GM12878 (cell line): ENCODE measurements around the gene IGF1R. TPM values are rescaled to one million over a fixed set of nuclear protein-coding genes. Genes with fewer than 3 reads are reported as not detected.

Experiments
- ATAC-seq: fragments of 200-7000 bp; cut with Tn5 transposase; 3 replicates; pipeline ENCODE4 v1.9.1; 2020; ENCODE audit warnings: mild to moderate bottlenecking, moderate library complexity
- BruUV-seq: library from RNA; stranded (reverse); fragments of 400-500 nt; replicated peaks from 2 replicates; lab custom pipeline; 2021; lab: Mats Ljungman, UMichigan
- CTCF ChIA-PET: fragments of 300-600 bp; sonication (Branson Sonifier 250); formaldehyde crosslinking; extraction: SDS; loops from one replicate; lab custom pipeline; 2021; ENCODE audit warnings: inconsistent platforms; lab: Yijun Ruan, JAX
- POLR2A ChIA-PET: fragments of 350-600 bp; formaldehyde crosslinking; extraction: SDS; loops from one replicate; lab custom pipeline; 2021; ENCODE audit warnings: inconsistent platforms; lab: Charles Lee
- RAD21 ChIA-PET: fragments of 300-600 bp; sonication (Branson Sonifier 250); formaldehyde crosslinking; loops from one replicate; lab custom pipeline; 2023; ENCODE audit warnings: antibody characterized with exemption; ENCODE audit not compliant: unreplicated experiment; lab: Charles Lee
- SMC1A ChIA-PET: fragments of 300-600 bp; sonication (Branson Sonifier 250); formaldehyde crosslinking; loops from one replicate; lab custom pipeline; 2023; ENCODE audit not compliant: unreplicated experiment, uncharacterized antibody; lab: Charles Lee
- DNase-seq: peaks from one replicate; pipeline ENCODE4 v3.0.0-alpha.2; 2011; ENCODE audit warnings: low read depth, low spot score
- FAIRE-seq: peaks from 3 replicates; lab custom pipeline; 2011; peaks lifted over from hg19 to GRCh38; lab: Jason Lieb, UNC
- H2AFZ ChIP-seq: 2 replicates; pipeline ENCODE4 v1.6.0; 2011; ENCODE audit warnings: low read depth, low read length, control low read depth; ENCODE audit not compliant: control insufficient read depth
- H3K27ac ChIP-seq: 2 replicates; pipeline ENCODE4 v1.5.1; 2011; ENCODE audit warnings: control low read depth; ENCODE audit not compliant: control insufficient read depth, insufficient read depth
- H3K27me3 ChIP-seq, 2 experiments: replicated peaks in 1 of 2; 2 replicates each; pipeline versions ENCODE4 v1.6.0 to v1.6.1; 2011; ENCODE audit warnings: low read length in 1 of 2; ENCODE audit not compliant: control insufficient read depth in 2 of 2, insufficient read depth in 2 of 2
- H3K36me3 ChIP-seq, 2 experiments: 2 replicates each; pipeline ENCODE4 v1.5.1; 2011; ENCODE audit warnings: low read length in 1 of 2; ENCODE audit not compliant: control insufficient read depth in 2 of 2, insufficient read depth in 2 of 2
- H3K4me1 ChIP-seq: 2 replicates; pipeline ENCODE4 v1.6.1; 2011; ENCODE audit warnings: mild to moderate bottlenecking, low read length, moderate library complexity, mixed read lengths; ENCODE audit not compliant: control insufficient read depth, insufficient read depth
- H3K4me2 ChIP-seq: 2 replicates; pipeline ENCODE4 v1.6.0; 2011; ENCODE audit warnings: control low read depth; ENCODE audit not compliant: control insufficient read depth, insufficient read depth
- H3K4me3 ChIP-seq: fragments of 200-600 bp; sonication (generic); 2 replicates; pipeline ENCODE4 v1.5.1; 2016
- H3K79me2 ChIP-seq: 2 replicates; pipeline ENCODE4 v1.6.0; 2011; ENCODE audit warnings: low read length; ENCODE audit not compliant: control insufficient read depth, insufficient read depth
- H3K9ac ChIP-seq: 2 replicates; pipeline ENCODE4 v1.8.0; 2011; ENCODE audit warnings: low read length, control low read depth, mixed read lengths; ENCODE audit not compliant: control insufficient read depth, insufficient read depth
- H3K9me3 ChIP-seq: replicated peaks from 3 replicates; pipeline ENCODE4 v1.5.1; 2011; ENCODE audit warnings: mild to moderate bottlenecking, low read length; ENCODE audit not compliant: control insufficient read depth, insufficient read depth
- H4K20me1 ChIP-seq: 2 replicates; pipeline ENCODE4 v1.6.0; 2011; ENCODE audit not compliant: control insufficient read depth, insufficient read depth
- BACH1 ChIP-seq: fragments of 450-650 bp; IDR thresholded peaks from 2 replicates; pipeline ENCODE4 v1.6.1; 2017; ENCODE audit warnings: mild to moderate bottlenecking, borderline replicate concordance
- CHD2 ChIP-seq: IDR thresholded peaks from 2 replicates; pipeline ENCODE4 v1.6.1; 2011; ENCODE audit warnings: low read depth, low read length, improper control_type of control experiment, borderline replicate concordance
- E4F1 ChIP-seq: fragments of 450-650 bp; IDR thresholded peaks from 2 replicates; pipeline ENCODE4 v1.6.1; 2018; ENCODE audit warnings: borderline replicate concordance, mild to moderate bottlenecking; ENCODE audit not compliant: partially characterized antibody
- EP300 ChIP-seq, 2 experiments: fragments of 150-350 bp in 1 of 2; IDR thresholded peaks; 2 replicates each; pipeline ENCODE4 v1.6.1; 2011 to 2012; ENCODE audit warnings: low read depth in 2 of 2, low read length in 2 of 2, borderline replicate concordance in 1 of 2, improper control_type of control experiment in 1 of 2, inconsistent platforms in 1 of 2; ENCODE audit not compliant: control insufficient read depth in 1 of 2
- ESRRA ChIP-seq: IDR thresholded peaks from 2 replicates; pipeline ENCODE4 v1.6.1; 2012; ENCODE audit warnings: mild to moderate bottlenecking, low read length, improper control_type of control experiment
- EZH2 ChIP-seq: IDR thresholded peaks from 2 replicates; pipeline ENCODE4 v1.6.1; 2012; ENCODE audit warnings: low read depth, mild to moderate bottlenecking, control low read depth, inconsistent platforms, low read length, borderline replicate concordance; ENCODE audit not compliant: control insufficient read depth
- IRF4 ChIP-seq: IDR thresholded peaks from 2 replicates; pipeline ENCODE4 v1.6.1; 2011; ENCODE audit warnings: low read depth, low read length
- LARP7 ChIP-seq: fragments of 450-650 bp; IDR thresholded peaks from 2 replicates; pipeline ENCODE4 v1.6.1; 2017; ENCODE audit warnings: mild to moderate bottlenecking
- NFYB ChIP-seq: IDR thresholded peaks from 2 replicates; pipeline ENCODE4 v1.6.1; 2011; ENCODE audit warnings: low read depth, mild to moderate bottlenecking, low read length, improper control_type of control experiment, moderate library complexity; ENCODE audit not compliant: insufficient read depth
- NR2F1 ChIP-seq: fragments of 450-650 bp; conservative IDR thresholded peaks from 2 replicates; pipeline ENCODE4 v1.6.1; 2017; ENCODE audit warnings: mild to moderate bottlenecking
- PAX5 ChIP-seq: IDR thresholded peaks from 2 replicates; pipeline ENCODE4 v1.6.1; 2011; ENCODE audit warnings: low read depth, low read length, borderline replicate concordance
- PAX8 ChIP-seq: fragments of 450-650 bp; IDR thresholded peaks from 2 replicates; pipeline ENCODE4 v1.6.1; 2017; ENCODE audit warnings: mild to moderate bottlenecking, moderate library complexity
- POU2F2 ChIP-seq: IDR thresholded peaks from 3 replicates; pipeline ENCODE4 v1.6.1; 2011; ENCODE audit warnings: low read depth, mild to moderate bottlenecking, low read length, borderline replicate concordance
- RAD51 ChIP-seq: fragments of 450-650 bp; IDR thresholded peaks from 2 replicates; pipeline ENCODE4 v1.6.1; 2016; ENCODE audit warnings: moderate library complexity, mild to moderate bottlenecking, inconsistent platforms
- RB1 ChIP-seq: fragments of 450-650 bp; formaldehyde crosslinking; IDR thresholded peaks from 2 replicates; pipeline ENCODE4 v1.6.1; 2017; ENCODE audit warnings: mild to moderate bottlenecking, borderline replicate concordance
- RELA ChIP-seq: fragments of 450-650 bp; IDR thresholded peaks from 2 replicates; pipeline ENCODE4 v1.8.0; 2014; ENCODE audit warnings: borderline replicate concordance; ENCODE audit not compliant: partially characterized antibody
- SMC3 ChIP-seq: IDR thresholded peaks from 2 replicates; pipeline ENCODE4 v1.6.1; 2011; ENCODE audit warnings: low read length, improper control_type of control experiment, borderline replicate concordance
- SREBF1 ChIP-seq: IDR thresholded peaks from 2 replicates; pipeline ENCODE4 v1.6.1; 2012; ENCODE audit warnings: mild to moderate bottlenecking, low read length
- SUZ12 ChIP-seq: fragments of 200-600 bp; sonication (generic); IDR thresholded peaks from one replicate; pipeline ENCODE4 v1.6.1; 2018; ENCODE audit warnings: antibody characterized with exemption, mild to moderate bottlenecking; ENCODE audit not compliant: unreplicated experiment
- YBX1 ChIP-seq: fragments of 450-650 bp; IDR thresholded peaks from 2 replicates; pipeline ENCODE4 v1.6.1; 2016; ENCODE audit warnings: antibody characterized with exemption
- WGBS: methylation state at CpG from one replicate; pipeline ENCODE4 v1.1.6; 2016; ENCODE audit warnings: low lambda C conversion rate; ENCODE audit not compliant: insufficient replicate concordance, insufficient coverage; ENCODE audit errors: missing lambda C conversion rate; 5-methylcytosine and 5-hydroxymethylcytosine counted together
- in situ Hi-C: fragments of 300-500 bp; cut with MboI; formaldehyde crosslinking; loops from 9 replicates; pipeline ENCODE4 v1.14.3; 2018; ENCODE audit warnings: mixed read lengths
- intact Hi-C: fragments of 100-400 bp; cut with micrococcal nuclease; formaldehyde crosslinking; loops from one replicate; pipeline ENCODE4 v1.14.2; 2022; ENCODE audit not compliant: unreplicated experiment
- polyA plus RNA-seq, 11 experiments: library from polyadenylated mRNA; depleted of rRNA in 4 of 11; unstranded in 6 of 11; stranded (reverse) in 5 of 11; fragments of >200 nt; fragmentation: Nextera tagmentation in 4 of 11; fragmentation: Illumina TruSeq in 1 of 11; extraction: Ambion mirVana in 4 of 11; extraction: Trizol in 1 of 11; gene quantifications; 1 replicate in 1 of 11; 2 replicates in 10 of 11; pipeline versions ENCODE4 v1.2.1 to v1.2.3, GENCODE V29; 2011 to 2016; ENCODE audit warnings: inconsistent platforms in 2 of 11, missing spikeins in 2 of 11, low read depth in 1 of 11
- total RNA-seq, 4 experiments: library from RNA; depleted of rRNA in 3 of 4; stranded (reverse); fragments of >200 nt in 3 of 4; fragmentation: Illumina TruSeq in 1 of 4; extraction: Trizol in 1 of 4; gene quantifications; 2 replicates each; pipeline versions ENCODE4 v1.2.1 to v1.2.3, GENCODE V29; 2013 to 2021

IGF1R gene
- total and polyA plus RNA-seq, 10 of the 15 experiments (the other 5 are each of a cell fraction or from before 2014, with no cell fraction given), result 0.03 to 2.7 (median 0.66) TPM

GRCh38 chr15:98942431-98942830, 294.1 kb downstream of the IGF1R start (continued):
- no peak for TF ChIP-seq RB1
- no peak for TF ChIP-seq PAX8
- TF ChIP-seq EZH2, result no peak
- TF ChIP-seq SMC3, result no peak
- TF ChIP-seq POU2F2, result no peak
- TF ChIP-seq RAD51, result no peak

GRCh38 chr15:98943051-98943508, 294.7 kb downstream of the IGF1R start:
- CTCF ChIA-PET, result interaction anchor here (1.0 kb wide), 1 partner anchor 66 kb away, joined by 3 read pairs; no protein-coding TSS in a partner anchor
- H3K79me2 ChIP-seq, result no peaks in the 10 kb centered on the region
- H3K9ac ChIP-seq, result no peak overlapping the region
- RAD21 ChIA-PET, result interaction anchor here (1.1 to 1.8 kb wide), 2 partner anchors 9 to 92 kb away, joined by 3 to 6 read pairs; no protein-coding TSS in a partner anchor
- no peak overlapping the region for H3K4me2 ChIP-seq
- FAIRE-seq (no peak), DNase-seq (no peak), ATAC-seq (no peak)
- BruUV-seq, result no TSS peak
- H3K9me3 ChIP-seq, result no peaks in the 10 kb centered on the region
- whole genome bisulfite sequencing, result 34% methylated on average over 5 of the region's 5 CpGs
- no peak overlapping the region for H2AFZ ChIP-seq
- intact Hi-C loops, result no loop called here
- no peaks in the 10 kb centered on the region for H4K20me1 ChIP-seq
- POLR2A ChIA-PET, result interaction anchor here (2.4 kb wide), 1 partner anchor 9 kb away, joined by 11 read pairs; no protein-coding TSS in a partner anchor
- SMC1A ChIA-PET, result interaction anchor here (1.0 to 1.8 kb wide), 3 partner anchors 9 to 115 kb away, joined by 3 to 13 read pairs (median 3); no protein-coding TSS in a partner anchor
- H3K4me3 ChIP-seq, result no peak overlapping the region
- no peaks in the 10 kb centered on the region for H3K36me3 ChIP-seq
- no peaks in the 10 kb centered on the region for H3K27me3 ChIP-seq
- in situ Hi-C loops, result no loop called here
- no peak for TF ChIP-seq E4F1
- TF ChIP-seq SUZ12, result no peak
- TF ChIP-seq RAD51, result no peak
- TF ChIP-seq BACH1, result no peak
- no peak for TF ChIP-seq ESRRA
- no peak for TF ChIP-seq YBX1
- TF ChIP-seq CHD2, result no peak
- TF ChIP-seq RELA, result no peak
- no peak for TF ChIP-seq EP300 (IDR thresholded peaks at IDR 0.05; ENCODE audit: borderline replicate concordance in 1 of 2, control insufficient read depth in 1 of 2, low read depth in 2 of 2, low read length in 2 of 2)
- TF ChIP-seq LARP7, result no peak
- TF ChIP-seq PAX5, result no peak
- TF ChIP-seq NFYB, result no peak
- no peak for TF ChIP-seq IRF4
- no peak for TF ChIP-seq SREBF1
- TF ChIP-seq NR2F1, result no peak
- TF ChIP-seq, all 136 proteins: peak for 0
- no peak overlapping the region for H3K27ac ChIP-seq
- peaks cover 3% of the 10 kb centered on the region for H3K4me1 ChIP-seq
